ENCODE measurements around the gene CLEC19A.
"Not testable (repeated sequence)": the region's sequence is repeated elsewhere in the genome, so short reads cannot be mapped to it uniquely, and the experiment has no call there.

DNA sequence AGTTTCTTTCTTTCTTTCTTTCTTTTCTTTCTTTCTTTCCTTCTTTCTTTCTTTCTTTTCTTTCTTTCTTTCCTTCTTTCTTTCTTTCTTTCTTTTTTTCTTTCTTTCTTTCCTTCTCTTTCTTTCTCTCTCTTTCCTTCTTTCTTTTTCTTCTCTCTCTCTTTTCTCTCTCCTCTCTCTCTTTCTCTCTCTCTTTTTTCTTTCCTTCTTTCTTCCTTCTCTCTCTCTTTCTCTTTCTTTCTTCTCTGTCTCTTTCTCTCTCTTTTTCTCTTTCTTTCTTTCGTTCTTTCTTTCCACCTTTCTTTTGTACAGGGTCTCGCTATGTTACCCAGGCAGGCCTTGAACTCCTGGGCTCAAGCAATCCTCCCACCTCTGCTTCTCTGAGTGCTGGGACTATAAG is 35.7 kb downstream of the CLEC19A start:
- not testable (repeated sequence) for TF ChIP-seq POLR2AphosphoS5, CTCF, POLR2A (IDR thresholded peaks at IDR 0.05)

Measured in prostate gland (tissue), 2 donors.